Measurements from ENCODE around the gene RBMS1. TPM values are rescaled to one million over a fixed set of nuclear protein-coding genes. Genes with fewer than 3 reads are reported as not detected.
A peak's percentile ranks its signal among the peaks of the same experiment; 100 is the strongest.

Gene RBMS1
- total and polyA plus RNA-seq, 2 donors = 39.8 to 53.7 TPM

DNA sequence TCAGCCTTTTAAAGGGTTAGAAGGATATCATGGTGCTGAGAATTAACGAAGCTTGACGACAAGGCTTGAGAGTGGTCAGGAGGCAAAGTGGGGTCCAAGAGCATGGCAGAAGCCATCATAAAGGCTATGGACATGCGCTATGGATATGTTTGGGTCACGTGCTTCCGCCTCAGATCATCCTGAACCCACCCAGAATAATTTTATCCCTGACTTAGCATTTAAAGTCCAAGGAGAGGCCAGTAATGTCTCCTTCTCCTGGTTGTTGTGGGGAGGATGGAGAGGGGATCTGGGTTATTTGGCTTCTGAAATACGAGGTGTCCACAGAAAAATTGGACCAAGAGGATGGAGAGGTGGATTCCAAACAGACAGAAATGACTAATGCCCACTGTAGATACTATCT lies 38.8 kb upstream of the RBMS1 start:
- H3K9me3 ChIP-seq (ENCODE audit: control insufficient read depth in 2 of 2, insufficient read depth in 1 of 2, low read length in 1 of 2) = no peaks in the 10 kb centered on the region

GRCh38 chr2:160522951-160523710 lies 29.5 kb upstream of the RBMS1 start:
- WGBS = 96% methylated on average over 4 of the region's 4 CpGs
- no peak overlapping the region for H3K4me3 ChIP-seq (ENCODE audit: low read length in 2 of 2)
- H3K27ac ChIP-seq (ENCODE audit: low read depth in 1 of 2, low read length in 1 of 2) = no peak overlapping the region
- H3K36me3 ChIP-seq (ENCODE audit: control insufficient read depth in 2 of 2, insufficient read depth in 2 of 2, low read length in 1 of 2) = no peaks in the 10 kb centered on the region
- H3K27me3 ChIP-seq (ENCODE audit: control insufficient read depth in 2 of 2, insufficient read depth in 1 of 2, low read length in 1 of 2) = no peaks in the 10 kb centered on the region
- no peak for DNase-seq (ENCODE audit: low read depth in 6 of 9, low spot score in 9 of 9)
- no peaks in the 10 kb centered on the region for H3K9me3 ChIP-seq (ENCODE audit: control insufficient read depth in 2 of 2, insufficient read depth in 1 of 2, low read length in 1 of 2)
- no peaks in the 10 kb centered on the region for H3K4me1 ChIP-seq (ENCODE audit: control insufficient read depth in 2 of 2, insufficient read depth in 2 of 2, low read length in 2 of 2)

More for the DNA sequence above, 38.8 kb upstream of the RBMS1 start:
- H3K27me3 ChIP-seq (ENCODE audit: control insufficient read depth in 2 of 2, insufficient read depth in 1 of 2, low read length in 1 of 2) = no peaks in the 10 kb centered on the region
- no peak overlapping the region for H3K27ac ChIP-seq (ENCODE audit: low read depth in 1 of 2, low read length in 1 of 2)
- H3K4me1 ChIP-seq (ENCODE audit: control insufficient read depth in 2 of 2, insufficient read depth in 2 of 2, low read length in 2 of 2) = no peaks in the 10 kb centered on the region
- DNase-seq (ENCODE audit: low read depth in 6 of 9, low spot score in 9 of 9) = no peak
- 95% methylated on average over 6 of the region's 6 CpGs for WGBS
- H3K36me3 ChIP-seq (ENCODE audit: control insufficient read depth in 2 of 2, insufficient read depth in 2 of 2, low read length in 1 of 2) = no peaks in the 10 kb centered on the region
- H3K4me3 ChIP-seq (ENCODE audit: low read length in 2 of 2) = no peak overlapping the region

DNA sequence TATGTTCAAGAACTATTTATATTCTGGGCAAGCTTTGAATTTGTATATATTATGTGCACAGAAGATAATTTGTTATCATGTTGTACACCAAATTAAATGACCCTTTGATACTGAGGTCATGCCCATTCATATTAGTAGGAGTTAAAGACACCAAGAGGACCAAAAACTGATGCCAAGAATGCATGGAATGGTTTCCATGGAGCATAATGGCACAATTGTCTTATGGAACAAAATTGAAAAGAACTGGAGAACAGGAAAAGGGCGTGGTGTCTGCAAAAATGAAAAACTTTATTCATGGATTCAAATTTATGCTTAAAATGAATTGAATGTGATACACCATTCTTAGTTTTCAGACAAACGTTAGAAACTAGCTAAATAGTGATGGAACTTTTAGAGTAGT lies 24.1 kb upstream of the RBMS1 start:
- Histone ChIP-seq H3K27me3 (ENCODE audit: control insufficient read depth in 2 of 2, insufficient read depth in 1 of 2, low read length in 1 of 2) (no peaks in the 10 kb centered on the region), H3K4me3 (ENCODE audit: low read length in 2 of 2) (no peak overlapping the region), H3K27ac (ENCODE audit: low read depth in 1 of 2, low read length in 1 of 2) (no peak overlapping the region), H3K9me3 (ENCODE audit: control insufficient read depth in 2 of 2, insufficient read depth in 1 of 2, low read length in 1 of 2) (no peaks in the 10 kb centered on the region), H3K36me3 (ENCODE audit: control insufficient read depth in 2 of 2, insufficient read depth in 2 of 2, low read length in 1 of 2) (no peaks in the 10 kb centered on the region), H3K4me1 (ENCODE audit: control insufficient read depth in 2 of 2, insufficient read depth in 2 of 2, low read length in 2 of 2) (no peaks in the 10 kb centered on the region)
- DNase-seq (ENCODE audit: low read depth in 6 of 9, low spot score in 9 of 9) = no peak
- WGBS = 96% methylated on average over 2 of the region's 2 CpGs

- H3K27ac ChIP-seq (ENCODE audit: low read depth in 1 of 2, low read length in 1 of 2) = peak overlapping the region in 1 of 2 donors; percentile 36
- 81% methylated on average over 10 of the region's 10 CpGs for WGBS
- H3K36me3 ChIP-seq (ENCODE audit: control insufficient read depth in 2 of 2, insufficient read depth in 2 of 2, low read length in 1 of 2) = no peaks in the 10 kb centered on the region
- no peaks in the 10 kb centered on the region for H3K9me3 ChIP-seq (ENCODE audit: control insufficient read depth in 2 of 2, insufficient read depth in 1 of 2, low read length in 1 of 2)
- DNase-seq (ENCODE audit: low read depth in 6 of 9, low spot score in 9 of 9) = peak in 1 of 9 donors; percentile 21
- no peaks in the 10 kb centered on the region for H3K4me1 ChIP-seq (ENCODE audit: control insufficient read depth in 2 of 2, insufficient read depth in 2 of 2, low read length in 2 of 2)
- no peaks in the 10 kb centered on the region for H3K27me3 ChIP-seq (ENCODE audit: control insufficient read depth in 2 of 2, insufficient read depth in 1 of 2, low read length in 1 of 2)
- no peak overlapping the region for H3K4me3 ChIP-seq (ENCODE audit: low read length in 2 of 2)
These were observed 23.1 kb upstream of the RBMS1 start for GRCh38 chr2:160516547-160517365.

DNA sequence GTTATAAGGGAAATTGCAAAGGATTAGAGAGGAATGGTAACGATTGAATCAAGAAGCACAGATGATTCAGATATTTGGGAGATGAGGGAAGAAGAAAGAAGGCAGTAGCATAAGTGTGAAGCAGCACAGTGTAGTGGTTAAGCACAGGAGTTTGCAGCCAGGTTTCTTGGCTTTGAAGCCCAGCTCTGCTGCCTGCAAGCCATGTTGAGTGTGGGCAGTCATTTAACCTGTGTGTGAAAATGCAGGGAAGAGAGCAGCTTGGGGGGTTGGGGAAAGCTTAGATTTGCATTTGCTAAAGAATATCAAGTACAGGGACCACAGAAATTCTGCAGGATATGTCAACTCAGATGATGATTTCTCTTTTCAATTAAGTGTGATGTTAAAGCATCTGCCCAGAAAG lies 21.5 kb upstream of the RBMS1 start:
- Histone ChIP-seq H3K36me3 (ENCODE audit: control insufficient read depth in 2 of 2, insufficient read depth in 2 of 2, low read length in 1 of 2) (no peaks in the 10 kb centered on the region), H3K27ac (ENCODE audit: low read depth in 1 of 2, low read length in 1 of 2) (no peak overlapping the region), H3K9me3 (ENCODE audit: control insufficient read depth in 2 of 2, insufficient read depth in 1 of 2, low read length in 1 of 2) (no peaks in the 10 kb centered on the region), H3K4me1 (ENCODE audit: control insufficient read depth in 2 of 2, insufficient read depth in 2 of 2, low read length in 2 of 2) (no peaks in the 10 kb centered on the region), H3K4me3 (ENCODE audit: low read length in 2 of 2) (no peak overlapping the region), H3K27me3 (ENCODE audit: control insufficient read depth in 2 of 2, insufficient read depth in 1 of 2, low read length in 1 of 2) (no peaks in the 10 kb centered on the region)
- peak in 1 of 9 donors; percentile 21 for DNase-seq (ENCODE audit: low read depth in 6 of 9, low spot score in 9 of 9)
- 90% methylated on average over 1 of the region's 1 CpG for WGBS

- Histone ChIP-seq H3K9me3 (ENCODE audit: control insufficient read depth in 2 of 2, insufficient read depth in 1 of 2, low read length in 1 of 2) (no peaks in the 10 kb centered on the region), H3K4me1 (ENCODE audit: control insufficient read depth in 2 of 2, insufficient read depth in 2 of 2, low read length in 2 of 2) (no peaks in the 10 kb centered on the region), H3K36me3 (ENCODE audit: control insufficient read depth in 2 of 2, insufficient read depth in 2 of 2, low read length in 1 of 2) (no peaks in the 10 kb centered on the region), H3K27me3 (ENCODE audit: control insufficient read depth in 2 of 2, insufficient read depth in 1 of 2, low read length in 1 of 2) (no peaks in the 10 kb centered on the region), H3K27ac (ENCODE audit: low read depth in 1 of 2, low read length in 1 of 2) (no peak overlapping the region), H3K4me3 (ENCODE audit: low read length in 2 of 2) (no peak overlapping the region)
- WGBS = 98% methylated on average over 4 of the region's 4 CpGs
- DNase-seq (ENCODE audit: low read depth in 6 of 9, low spot score in 9 of 9) = no peak
These were observed 19.5 kb upstream of the RBMS1 start for GRCh38 chr2:160513120-160513519.

GRCh38 chr2:160512491-160512890 lies 18.9 kb upstream of the RBMS1 start:
- Histone ChIP-seq H3K36me3 (ENCODE audit: control insufficient read depth in 2 of 2, insufficient read depth in 2 of 2, low read length in 1 of 2) (no peaks in the 10 kb centered on the region), H3K27me3 (ENCODE audit: control insufficient read depth in 2 of 2, insufficient read depth in 1 of 2, low read length in 1 of 2) (no peaks in the 10 kb centered on the region), H3K4me3 (ENCODE audit: low read length in 2 of 2) (no peak overlapping the region), H3K4me1 (ENCODE audit: control insufficient read depth in 2 of 2, insufficient read depth in 2 of 2, low read length in 2 of 2) (no peaks in the 10 kb centered on the region), H3K27ac (ENCODE audit: low read depth in 1 of 2, low read length in 1 of 2) (no peak overlapping the region), H3K9me3 (ENCODE audit: control insufficient read depth in 2 of 2, insufficient read depth in 1 of 2, low read length in 1 of 2) (no peaks in the 10 kb centered on the region)
- WGBS = 90% methylated on average over 4 of the region's 4 CpGs
- DNase-seq (ENCODE audit: low read depth in 6 of 9, low spot score in 9 of 9) = no peak

DNA sequence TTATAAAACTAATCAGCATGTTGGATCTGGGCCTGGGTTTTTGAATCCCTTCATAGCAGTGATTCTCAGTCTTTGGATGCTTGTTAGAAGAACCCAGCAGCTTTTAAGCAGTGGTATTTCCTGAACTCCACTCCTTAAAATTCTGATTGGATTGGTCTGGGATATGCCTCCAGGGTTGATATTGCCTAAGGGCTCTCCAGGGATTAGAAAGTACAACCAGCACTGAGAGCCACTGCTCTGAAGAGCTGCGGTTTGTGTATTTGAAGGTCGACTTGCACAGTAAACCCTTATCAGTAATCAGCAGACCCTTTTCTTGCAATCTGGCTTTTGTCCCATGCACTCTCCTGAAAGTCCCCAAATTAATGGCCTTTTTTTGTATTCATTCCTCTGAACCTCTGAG lies 17.0 kb upstream of the RBMS1 start:
- WGBS = 24% methylated on average over 2 of the region's 2 CpGs
- H3K36me3 ChIP-seq (ENCODE audit: control insufficient read depth in 2 of 2, insufficient read depth in 2 of 2, low read length in 1 of 2) = no peaks in the 10 kb centered on the region
- no peak for DNase-seq (ENCODE audit: low read depth in 6 of 9, low spot score in 9 of 9)

GRCh38 chr2:160509016-160509415 lies 15.4 kb upstream of the RBMS1 start:
- WGBS = 94% methylated on average over 2 of the region's 2 CpGs
- Histone ChIP-seq H3K4me1 (ENCODE audit: control insufficient read depth in 2 of 2, insufficient read depth in 2 of 2, low read length in 2 of 2) (peaks cover 0 to 4% of the 10 kb centered on the region in 2 donors), H3K9me3 (ENCODE audit: control insufficient read depth in 2 of 2, insufficient read depth in 1 of 2, low read length in 1 of 2) (no peaks in the 10 kb centered on the region), H3K36me3 (ENCODE audit: control insufficient read depth in 2 of 2, insufficient read depth in 2 of 2, low read length in 1 of 2) (no peaks in the 10 kb centered on the region), H3K4me3 (ENCODE audit: low read length in 2 of 2) (no peak overlapping the region), H3K27me3 (ENCODE audit: control insufficient read depth in 2 of 2, insufficient read depth in 1 of 2, low read length in 1 of 2) (no peaks in the 10 kb centered on the region), H3K27ac (ENCODE audit: low read depth in 1 of 2, low read length in 1 of 2) (no peak overlapping the region)
- no peak for DNase-seq (ENCODE audit: low read depth in 6 of 9, low spot score in 9 of 9)

More for the DNA sequence above, 17.0 kb upstream of the RBMS1 start:
- Histone ChIP-seq H3K4me1 (ENCODE audit: control insufficient read depth in 2 of 2, insufficient read depth in 2 of 2, low read length in 2 of 2) (peaks cover 0 to 4% of the 10 kb centered on the region in 2 donors), H3K4me3 (ENCODE audit: low read length in 2 of 2) (no peak overlapping the region), H3K9me3 (ENCODE audit: control insufficient read depth in 2 of 2, insufficient read depth in 1 of 2, low read length in 1 of 2) (no peaks in the 10 kb centered on the region), H3K27me3 (ENCODE audit: control insufficient read depth in 2 of 2, insufficient read depth in 1 of 2, low read length in 1 of 2) (no peaks in the 10 kb centered on the region), H3K27ac (ENCODE audit: low read depth in 1 of 2, low read length in 1 of 2) (no peak overlapping the region)

Measured in thymus (tissue), 11 donors.